Spleen (tissue), 7 donors: ENCODE measurements around the gene COL9A3.

Source experiments
- CTCF ChIP-seq, 11 experiments: fragments of 200-600 bp in 7 of 11; fragments of 450-650 bp in 4 of 11; sonication (generic) in 4 of 11; IDR thresholded peaks in 8 of 11; conservative IDR thresholded peaks in 3 of 11; 1 replicate in 7 of 11; 2 replicates in 4 of 11; pipeline versions ENCODE4 v1.4.0 to v1.8.0; 2016 to 2021; ENCODE audit warnings: antibody characterized with exemption in 11 of 11, inconsistent platforms in 4 of 11, mild to moderate bottlenecking in 1 of 11
- POLR2AphosphoS5 ChIP-seq, 3 donors: sonication (generic); formaldehyde crosslinking; IDR thresholded peaks; one replicate each; pipeline ENCODE4 v1.5.1; 2017; ENCODE audit warnings: antibody characterized with exemption in 3 of 3
- donor health status: DM: no; HTN: no; CAD: no; lungs with moderate emphysema.
- donor health status: DM: no; HTN: no; CAD: no.
- donor health status: DM: no; HTN: no; CAD: no.

DNA sequence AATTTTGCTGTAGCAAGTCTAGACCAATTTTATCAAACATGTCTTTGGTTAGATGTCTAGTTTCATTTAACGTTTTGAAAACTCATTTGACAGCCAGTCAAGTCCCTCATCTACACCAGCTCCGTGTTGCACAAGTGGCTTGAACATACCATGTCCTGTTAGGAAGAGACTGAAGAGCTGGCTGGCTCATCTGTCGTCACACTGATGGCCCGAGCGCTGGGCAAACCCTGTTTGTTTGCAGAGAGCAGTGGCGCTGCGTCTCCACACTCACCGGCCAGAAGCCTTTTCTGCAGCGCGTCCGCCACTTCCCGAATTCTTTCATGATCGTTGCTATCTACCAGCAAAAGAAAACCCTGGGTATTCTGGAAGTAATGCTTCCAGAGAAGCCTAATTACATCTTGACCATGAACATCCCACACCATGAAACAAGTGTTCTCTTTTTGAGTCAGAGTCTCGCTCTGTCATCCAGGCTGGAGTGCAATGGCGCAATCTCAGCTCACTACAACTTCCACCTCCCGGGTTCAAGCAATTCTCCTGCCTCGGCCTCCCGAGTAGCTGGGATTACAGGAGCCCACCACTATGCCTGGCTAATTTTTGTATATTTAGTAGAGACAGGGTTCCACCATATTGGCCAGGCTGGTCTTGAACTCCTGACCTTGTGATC lies 55.5 kb downstream of the COL9A3 start:
- TF ChIP-seq CTCF (IDR thresholded peaks at IDR 0.05 in 8 of 11, conservative IDR thresholded peaks at IDR 0.05 in 3 of 11) (no peak), POLR2AphosphoS5 (IDR thresholded peaks at IDR 0.05) (no peak)
